Psoas muscle (tissue), 8 donors: ENCODE data around the gene DMD. TPM values are rescaled to one million over a fixed set of nuclear protein-coding genes. Genes with fewer than 3 reads are reported as not detected.
A peak's percentile ranks its signal among the peaks of the same experiment; 100 is the strongest.

Experiments used
- ATAC-seq, 4 donors: fragments of 200-7000 bp; cut with Tn5 transposase; one replicate each; pipeline ENCODE4 v1.9.1; 2020; ENCODE audit warnings: moderate library complexity in 3 of 4, mild to moderate bottlenecking in 2 of 4
- DNase-seq, 2 donors: peaks; one replicate each; pipeline ENCODE4 v3.0.0-alpha.2; 2020
- H3K27ac ChIP-seq: fragments of 200-600 bp; one replicate; pipeline ENCODE4 v1.8.0; 2022
- H3K27me3 ChIP-seq, 3 donors: fragments of 200-600 bp in 1 of 3; one replicate each; pipeline versions ENCODE4 v1.6.1 to v1.8.0; 2013 to 2022; ENCODE audit warnings: low read length in 2 of 3, mild to moderate bottlenecking in 2 of 3, moderate library complexity in 1 of 3; ENCODE audit not compliant: insufficient read depth in 3 of 3
- H3K36me3 ChIP-seq, 2 donors: fragments of 200-600 bp in 1 of 2; one replicate each; pipeline versions ENCODE4 v1.6.1 to v1.8.0; 2013 to 2022; ENCODE audit warnings: low read depth in 1 of 2, mild to moderate bottlenecking in 1 of 2, moderate library complexity in 1 of 2; ENCODE audit not compliant: insufficient read depth in 1 of 2
- H3K4me1 ChIP-seq: fragments of 200-600 bp; one replicate; pipeline ENCODE4 v1.8.0; 2022
- H3K4me3 ChIP-seq: fragments of 200-600 bp; one replicate; pipeline ENCODE4 v1.8.0; 2022; ENCODE audit warnings: mild to moderate bottlenecking
- H3K9me3 ChIP-seq: fragments of 200-600 bp; one replicate; pipeline ENCODE4 v1.8.0; 2022
- CTCF ChIP-seq: fragments of 200-600 bp; IDR thresholded peaks from one replicate; pipeline ENCODE4 v1.8.0; 2022; ENCODE audit warnings: antibody characterized with exemption
- WGBS, 3 donors: extraction: QIAGEN DNeasy Blood & Tissue Kit; methylation state at CpG; one replicate each; pipeline versions ENCODE4 v1.1.6 to v1.1.7; 2013; 5-methylcytosine and 5-hydroxymethylcytosine counted together
- intact Hi-C, 2 donors: fragments of 100-400 bp; cut with DNase I; formaldehyde crosslinking; loops; one replicate each; pipeline versions ENCODE4 v1.11.0 to v1.14.2; 2022
- polyA plus RNA-seq, 3 donors: library from polyadenylated mRNA; stranded (reverse); fragments of 200-250 nt; gene quantifications; one replicate each; pipeline ENCODE4 v1.2.3, GENCODE V29; 2013
- total RNA-seq, 4 donors: library from RNA; stranded (reverse); fragmentation: NEBNext Ultra II Directional in 2 of 4; extraction: Animal tissue kit (Norgen Biotek cat#: 25700) in 2 of 4; gene quantifications; one replicate each; pipeline versions ENCODE4 v1.2.1 to v1.2.4, GENCODE V29; 2021 to 2023
- donor health status: healthy with polysubstance abuse.
- donor health status: DM: no; HTN: no; CAD: no; lungs with moderate emphysema.
- donor health status: Bipolar disorder and iron deficiency.
- donor health status: healthy.
- donor health status: DM: yes; HTN: yes; CAD: no.
- donor health status: DM: no; HTN: no; CAD: no.
- donor health status: DM: no; HTN: no; CAD: no.
- donor health status: DM: yes; HTN: yes; CAD: no.

Gene DMD
- total and polyA plus RNA-seq, 7 donors: 6.8 to 170 (median 86.5) TPM

DNA sequence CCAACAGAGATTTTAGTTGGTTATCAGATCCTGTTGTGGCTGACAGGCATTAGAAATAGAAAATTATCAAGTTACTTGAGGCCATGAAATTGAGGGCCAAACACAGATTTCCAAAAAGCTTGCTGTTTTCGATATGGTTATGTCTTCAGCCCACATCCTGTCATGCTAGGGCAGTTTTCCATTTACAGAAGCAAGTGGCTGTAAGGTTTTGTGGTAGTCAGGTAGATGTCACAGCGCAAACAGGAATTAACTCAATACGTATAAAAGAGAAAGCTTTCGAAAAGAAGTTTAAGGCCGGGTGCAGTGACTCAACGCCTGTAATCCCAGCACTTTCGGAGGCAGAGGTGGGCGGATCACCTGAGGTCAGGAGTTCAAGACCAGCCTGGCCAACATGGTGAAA is 104.6 kb downstream of the DMD start:
- TF ChIP-seq CTCF: no peak
- H3K27me3 ChIP-seq: no peaks in the 10 kb centered on the region
- no peaks in the 10 kb centered on the region for H3K36me3 ChIP-seq
- WGBS, 3 donors: 80 to 89% (median 85%) methylated on average over 8 of the region's 8 CpGs
- no peak overlapping the region for H3K4me3 ChIP-seq
- no peaks in the 10 kb centered on the region for H3K4me1 ChIP-seq
- no peaks in the 10 kb centered on the region for H3K9me3 ChIP-seq
- DNase-seq (no peak), ATAC-seq (no peak)
- intact Hi-C loops: no loop called here
- H3K27ac ChIP-seq: peak overlapping the region; percentile 25

DNA sequence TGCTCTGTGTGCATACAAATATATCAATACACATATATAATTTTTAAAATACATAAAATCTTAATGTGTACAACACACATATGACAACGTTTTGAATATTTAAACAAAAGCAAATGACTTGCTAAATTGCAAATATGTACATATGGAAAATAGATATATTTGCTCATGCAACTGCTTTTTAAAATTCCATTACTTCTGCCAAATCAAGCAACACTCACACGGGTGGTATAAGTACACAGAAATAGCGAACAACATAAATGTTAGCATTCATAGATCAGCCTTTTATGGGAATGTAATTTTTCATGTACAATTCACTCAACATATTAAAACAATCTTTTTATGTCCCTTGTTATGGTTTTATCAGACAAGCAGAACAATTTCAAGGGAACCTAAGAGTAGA is 116.3 kb downstream of the DMD start:
- H3K27me3 ChIP-seq: no peaks in the 10 kb centered on the region
- no peak overlapping the region for H3K4me3 ChIP-seq
- intact Hi-C loops: no loop called here
- 59 to 69% (median 62%) methylated on average over 3 of the region's 3 CpGs for WGBS, 3 donors
- H3K9me3 ChIP-seq: no peaks in the 10 kb centered on the region
- no peaks in the 10 kb centered on the region for H3K36me3 ChIP-seq
- DNase-seq (no peak), ATAC-seq (no peak)
- no peak for TF ChIP-seq CTCF
- peak overlapping the region; percentile 12 for H3K27ac ChIP-seq
- H3K4me1 ChIP-seq: no peaks in the 10 kb centered on the region

DNA sequence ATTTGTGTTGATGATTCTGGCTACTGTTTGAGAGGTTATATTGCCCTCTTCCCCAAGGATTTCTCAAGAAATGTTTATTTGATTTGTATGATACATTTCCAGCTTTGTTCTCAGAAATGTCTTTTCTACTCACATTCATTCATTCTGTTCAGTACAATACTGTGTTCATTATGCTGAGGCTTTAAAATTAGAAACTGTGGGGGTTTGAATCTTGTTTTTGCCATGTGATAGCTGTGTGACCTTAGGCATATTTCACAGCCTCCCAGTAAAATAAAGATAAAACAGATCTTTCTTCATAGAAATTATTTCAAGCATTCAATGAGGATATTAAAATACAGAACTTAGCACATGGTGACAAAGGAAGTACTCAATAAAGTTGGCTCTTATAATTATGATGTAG is 123.9 kb downstream of the DMD start:
- H3K36me3 ChIP-seq: no peaks in the 10 kb centered on the region
- ATAC-seq: no peak
- no peak for TF ChIP-seq CTCF
- no peak overlapping the region for H3K4me3 ChIP-seq
- DNase-seq: no peak
- intact Hi-C loops: no loop called here
- H3K27ac ChIP-seq: peak overlapping the region; percentile 49
- H3K4me1 ChIP-seq: peaks cover 7% of the 10 kb centered on the region
- H3K9me3 ChIP-seq: no peaks in the 10 kb centered on the region
- no peaks in the 10 kb centered on the region for H3K27me3 ChIP-seq

DNA sequence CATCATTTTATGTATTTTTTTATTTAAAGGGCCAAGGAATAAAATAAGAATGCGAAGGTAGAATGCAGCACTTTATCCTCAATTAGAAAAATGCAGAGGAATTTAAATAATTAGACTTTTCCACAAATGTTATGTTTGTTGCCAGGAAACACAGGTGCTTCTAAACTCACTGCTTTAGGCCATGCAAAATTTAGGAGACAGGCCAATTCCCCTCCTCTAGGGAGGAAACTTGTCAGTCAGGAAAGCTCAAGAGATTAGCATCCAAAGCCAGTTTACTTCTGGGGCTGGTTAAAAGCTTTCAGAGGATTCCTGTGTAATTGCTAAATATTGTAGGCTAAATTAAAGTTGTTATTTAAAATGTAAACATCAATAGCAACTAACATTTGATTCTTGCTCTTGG is 124.5 kb downstream of the DMD start:
- TF ChIP-seq CTCF: no peak
- DNase-seq (no peak), ATAC-seq (no peak)
- Histone ChIP-seq H3K36me3 (no peaks in the 10 kb centered on the region), H3K9me3 (no peaks in the 10 kb centered on the region), H3K4me3 (no peak overlapping the region), H3K4me1 (peaks cover 12% of the 10 kb centered on the region), H3K27ac (no peak overlapping the region), H3K27me3 (no peaks in the 10 kb centered on the region)
- 72 to 88% (median 82%) methylated on average over 1 of the region's 1 CpG for WGBS, 3 donors
- intact Hi-C loops: no loop called here

DNA sequence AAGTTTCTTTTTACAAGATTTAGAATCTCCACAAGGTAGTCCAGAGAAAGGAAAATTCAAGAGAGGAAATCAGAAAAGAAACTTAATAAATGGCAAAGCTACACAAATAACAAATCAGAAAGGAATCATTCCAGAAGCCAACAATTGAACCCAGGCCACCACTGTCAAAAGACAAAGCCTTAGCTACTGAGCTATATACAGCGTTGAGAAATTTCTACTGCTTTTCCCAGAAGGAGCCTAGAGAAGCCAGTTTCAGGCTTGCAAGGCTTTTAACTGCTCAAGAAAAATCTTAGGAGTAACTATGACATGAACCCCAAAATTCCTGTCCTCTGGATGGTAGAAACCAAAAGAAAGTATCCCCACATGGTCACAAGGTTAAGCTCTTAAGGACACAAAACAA is 129.0 kb downstream of the DMD start:
- intact Hi-C loops: no loop called here
- no peak overlapping the region for H3K4me3 ChIP-seq

More for the DNA sequence above, 129.0 kb downstream of the DMD start:
- Histone ChIP-seq H3K4me1 (peaks cover 12% of the 10 kb centered on the region), H3K9me3 (no peaks in the 10 kb centered on the region), H3K27ac (peak overlapping the region; percentile 68), H3K27me3 (no peaks in the 10 kb centered on the region), H3K36me3 (no peaks in the 10 kb centered on the region)
- no peak for DNase-seq
- WGBS, 3 donors: 57 to 61% (median 60%) methylated on average over 1 of the region's 1 CpG
- TF ChIP-seq CTCF: no peak
- ATAC-seq: no peak
